ENCODE data around the gene POLR1H. TPM values are rescaled to one million over a fixed set of nuclear protein-coding genes. Genes with fewer than 3 reads are reported as not detected.

Gene POLR1H
- total RNA-seq, 2 donors from 2014 or later = 7.6 to 18.7 TPM

- 38 to 55% methylated on average over 1 of the region's 1 CpG for WGBS, 2 donors
- intact Hi-C loops (cut with DNase I) = no loop called here
- H3K27ac ChIP-seq = no peak overlapping the region
- no peaks in the 10 kb centered on the region for H3K27me3 ChIP-seq
- H3K4me1 ChIP-seq = peaks cover 11% of the 10 kb centered on the region
- H3K36me3 ChIP-seq (replicated peaks in 1 of 2; ENCODE audit: insufficient read depth in 1 of 2, low read depth in 2 of 2) = peaks cover 0 to 2% of the 10 kb centered on the region in 2 donors
- ATAC-seq (no peak), DNase-seq (no peak)
- TF ChIP-seq POLR2A (IDR thresholded peaks at IDR 0.05) = no peak
- TF ChIP-seq CTCF (IDR thresholded peaks at IDR 0.05) = no peak
- no peak overlapping the region for H3K4me3 ChIP-seq
- no peaks in the 10 kb centered on the region for H3K9me3 ChIP-seq
These were observed 5.6 kb upstream of the POLR1H start for GRCh38 chr6:30055513-30055912.

DNA sequence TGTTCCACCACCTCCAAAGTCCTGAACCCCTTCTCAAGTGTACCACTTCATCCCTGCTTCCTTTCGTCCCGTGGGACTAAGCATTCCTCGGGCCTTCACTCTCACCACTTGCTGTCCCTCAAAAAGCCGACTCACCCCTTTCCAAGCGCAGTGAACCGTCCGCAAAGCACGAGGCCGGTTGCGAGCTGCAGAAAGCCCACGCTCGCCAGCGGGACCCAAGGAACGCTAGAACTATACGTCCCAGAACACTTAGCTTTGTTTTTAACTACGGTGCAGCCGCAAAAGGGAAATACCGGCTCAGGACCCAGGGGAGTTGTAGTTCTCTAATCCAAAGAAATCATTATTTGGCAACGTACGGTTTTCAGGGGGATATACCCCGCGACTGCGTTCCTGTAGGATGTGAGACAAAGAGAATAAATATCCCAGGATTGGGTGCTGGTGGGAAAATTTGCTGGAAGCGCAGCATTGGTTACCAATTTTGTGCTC is 416 bp upstream of the POLR1H start:
- Histone ChIP-seq H3K9me3 (no peaks in the 10 kb centered on the region), H3K4me3 (peak overlapping the region; percentile 45 to 76), H3K4me1 (peaks cover 21% of the 10 kb centered on the region), H3K27ac (peak overlapping the region; percentile 53 to 91 (median 86)), H3K27me3 (no peaks in the 10 kb centered on the region), H3K36me3 (replicated peaks in 1 of 2; ENCODE audit: insufficient read depth in 1 of 2, low read depth in 2 of 2) (peaks cover 0 to 2% of the 10 kb centered on the region in 2 donors)
- DNase-seq (peak; percentile 16 to 34 (median 26)), ATAC-seq (peak; percentile 4)
- intact Hi-C loops (cut with DNase I) = no loop called here
- 0% methylated on average over 21 to 24 of the region's 24 CpGs for WGBS, 2 donors
- no peak for TF ChIP-seq POLR2A (IDR thresholded peaks at IDR 0.05)
- no peak for TF ChIP-seq CTCF (IDR thresholded peaks at IDR 0.05)

- Histone ChIP-seq H3K27me3 (no peaks in the 10 kb centered on the region), H3K27ac (peak overlapping the region; percentile 60 to 91 (median 86)), H3K36me3 (replicated peaks in 1 of 2; ENCODE audit: insufficient read depth in 1 of 2, low read depth in 2 of 2) (peaks cover 0 to 2% of the 10 kb centered on the region in 2 donors), H3K4me3 (peak overlapping the region; percentile 45 to 76), H3K4me1 (peaks cover 28% of the 10 kb centered on the region), H3K9me3 (no peaks in the 10 kb centered on the region)
- peak; percentile 22 to 47 (median 26) for DNase-seq
- peak; percentile 8 for ATAC-seq
- intact Hi-C loops (cut with DNase I) = no loop called here
- TF ChIP-seq POLR2A (IDR thresholded peaks at IDR 0.05) (no peak), CTCF (IDR thresholded peaks at IDR 0.05) (no peak)
- 20 to 23% methylated on average over 13 of the region's 13 CpGs for WGBS, 2 donors
These were observed 893 bp downstream of the POLR1H start for GRCh38 chr6:30061858-30062458.

DNA sequence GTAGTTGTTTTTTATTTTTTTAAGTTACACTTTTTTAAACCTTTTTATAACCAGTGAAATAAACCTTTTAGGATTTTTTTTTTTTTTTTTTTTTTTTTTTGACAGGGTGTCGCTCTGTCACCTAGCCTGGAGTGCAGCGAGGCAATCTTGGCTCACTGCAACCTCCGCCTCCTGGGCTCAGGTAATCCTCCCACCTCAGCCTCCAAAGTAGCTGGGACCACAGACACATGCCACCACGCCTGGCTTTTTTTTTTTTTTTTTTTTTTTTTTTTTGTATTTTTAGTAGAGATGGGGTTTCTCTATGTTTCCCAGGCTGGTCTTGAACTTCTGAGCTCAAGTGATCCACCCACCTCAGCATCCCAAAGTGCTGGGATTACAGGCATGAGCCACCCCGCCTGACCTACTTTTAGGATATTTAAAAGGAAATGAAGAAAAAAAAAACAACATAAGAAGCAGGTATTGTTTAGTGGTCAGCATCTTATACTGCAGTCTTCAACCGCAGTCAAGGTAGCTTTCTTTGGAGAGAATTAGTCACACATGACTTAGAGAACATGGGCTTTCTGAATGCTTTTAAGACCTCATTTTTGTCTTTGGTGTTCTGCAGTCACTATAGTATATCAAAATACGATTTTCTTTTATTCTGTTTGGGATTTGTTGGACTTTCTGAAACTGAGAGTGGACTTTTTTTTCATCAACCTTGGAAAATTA is 1.6 kb downstream of the POLR1H start:
- Histone ChIP-seq H3K27me3 (no peaks in the 10 kb centered on the region), H3K9me3 (no peaks in the 10 kb centered on the region), H3K36me3 (replicated peaks in 1 of 2; ENCODE audit: insufficient read depth in 1 of 2, low read depth in 2 of 2) (no peaks in the 10 kb centered on the region), H3K4me1 (peaks cover 31% of the 10 kb centered on the region), H3K27ac (peak overlapping the region in 3 of 4 donors; percentile 84 to 91 (median 87)), H3K4me3 (no peak overlapping the region)
- WGBS, 2 donors = 93 to 95% methylated on average over 6 to 7 of the region's 7 CpGs
- ATAC-seq (no peak), DNase-seq (no peak)
- TF ChIP-seq CTCF (IDR thresholded peaks at IDR 0.05) (no peak), POLR2A (IDR thresholded peaks at IDR 0.05) (no peak)
- intact Hi-C loops (cut with DNase I) = no loop called here
